ENCODE measurements around the gene MAMDC4. TPM values are rescaled to one million over a fixed set of nuclear protein-coding genes. Genes with fewer than 3 reads are reported as not detected.

MAMDC4 gene
- total and polyA plus RNA-seq, 2 of the 13 experiments (the other 11 are each of a cell fraction or from before 2014, with no cell fraction given): 6.0 to 6.8 TPM

GRCh38 chr9:136849038-136849959 lies 2.8 kb upstream of the MAMDC4 start, which contains the start of gene PHPT1 (continued):
- no peak for TF ChIP-seq HNF1A (IDR thresholded peaks at IDR 0.05; ENCODE audit: low read depth)
- peak; percentile 49; the same call in 1 of the 2 replicates for TF ChIP-seq HNF1A (CRISPR knock-in tag; IDR thresholded peaks at IDR 0.05; ENCODE audit: borderline replicate concordance)
- TF ChIP-seq POGZ (CRISPR knock-in tag; IDR thresholded peaks at IDR 0.05): peak; percentile 44; the same call in 1 of the 2 replicates
- peak in 1 of 2 experiments; percentile 73; a peak in 2 of 4 replicates for TF ChIP-seq KLF16 (CRISPR knock-in tag; IDR thresholded peaks at IDR 0.05)
- peak; percentile 93 for TF ChIP-seq CEBPG (CRISPR knock-in tag; IDR thresholded peaks at IDR 0.05)
- peak; percentile 59; the same call in 1 of the 2 replicates for TF ChIP-seq NR2C2 (CRISPR knock-in tag; IDR thresholded peaks at IDR 0.05; ENCODE audit: borderline replicate concordance)
- TF ChIP-seq ZNF770 (CRISPR knock-in tag; IDR thresholded peaks at IDR 0.05): no peak
- TF ChIP-seq ZNF549 (CRISPR knock-in tag; IDR thresholded peaks at IDR 0.05): no peak
- peak; percentile 73 for TF ChIP-seq CREM (IDR thresholded peaks at IDR 0.05)
- TF ChIP-seq CREM (CRISPR knock-in tag; IDR thresholded peaks at IDR 0.05): no peak
- no peak for TF ChIP-seq GFI1 (CRISPR knock-in tag; IDR thresholded peaks at IDR 0.05; ENCODE audit: borderline replicate concordance)
- TF ChIP-seq BCL3 (CRISPR knock-in tag; IDR thresholded peaks at IDR 0.05): no peak
- TF ChIP-seq ISX (CRISPR knock-in tag; conservative IDR thresholded peaks at IDR 0.05): no peak
- TF ChIP-seq THAP9 (CRISPR knock-in tag; IDR thresholded peaks at IDR 0.05; ENCODE audit: borderline replicate concordance): peak; percentile 66; the same call in 1 of the 2 replicates
- no peak for TF ChIP-seq ZNF597 (CRISPR knock-in tag; IDR thresholded peaks at IDR 0.05)
- TF ChIP-seq ATM (IDR thresholded peaks at IDR 0.05; ENCODE audit: borderline replicate concordance): no peak
